ENCODE data around the gene BRINP1. TPM values are rescaled to one million over a fixed set of nuclear protein-coding genes. Genes with fewer than 3 reads are reported as not detected.

BRINP1 gene
- total and polyA plus RNA-seq, 2 of the 8 experiments (the other 6 are each of a cell fraction or from before 2014, with no cell fraction given): 19.5 to 20.5 TPM

GRCh38 chr9:119117409-119117808 lies 251.8 kb downstream of the BRINP1 start:
- H3K23ac ChIP-seq (ENCODE audit: insufficient read length): no peak overlapping the region
- no peaks in the 10 kb centered on the region for H3K79me2 ChIP-seq (ENCODE audit: control insufficient read depth in 1 of 2, insufficient read depth in 2 of 2, low read length in 2 of 2)
- no peak overlapping the region for H2BK5ac ChIP-seq (ENCODE audit: low read depth, low read length)
- no peak overlapping the region for H3K56ac ChIP-seq (replicated peaks; ENCODE audit: insufficient read length, low read depth, low read length)
- H2AFZ ChIP-seq (ENCODE audit: low read length): no peak overlapping the region
- H3K36me3 ChIP-seq (ENCODE audit: control insufficient read depth in 2 of 4, insufficient read depth in 4 of 4, low read length in 3 of 4): no peaks in the 10 kb centered on the region
- H2BK15ac ChIP-seq (ENCODE audit: low read length): no peak overlapping the region
- no peak overlapping the region for H3K18ac ChIP-seq (ENCODE audit: extremely low read depth, low read length)
- H4K5ac ChIP-seq (ENCODE audit: insufficient read length, low read depth, low read length): no peak overlapping the region
- TF ChIP-seq CTCF (IDR thresholded peaks at IDR 0.05; ENCODE audit: control extremely low read depth in 1 of 3, insufficient read depth in 1 of 3, low read depth in 1 of 3, low read length in 3 of 3) (no peak), GTF2F1 (IDR thresholded peaks at IDR 0.05; ENCODE audit: borderline replicate concordance, low read depth, low read length) (no peak), BRCA1 (IDR thresholded peaks at IDR 0.05; ENCODE audit: low read depth, low read length) (no peak), PHF8 (conservative IDR thresholded peaks at IDR 0.05; ENCODE audit: low read depth, low read length) (no peak), BACH1 (IDR thresholded peaks at IDR 0.05; ENCODE audit: low read length) (no peak)
- H4K91ac ChIP-seq (replicated peaks; ENCODE audit: insufficient read length, low read length): no peak overlapping the region
- H2BK120ac ChIP-seq (replicated peaks; ENCODE audit: low read depth, low read length): no peak overlapping the region
- no peak overlapping the region for H3K4me2 ChIP-seq (ENCODE audit: insufficient read depth in 1 of 2, low read depth in 2 of 2, low read length in 2 of 2)
- no peak overlapping the region for H4K8ac ChIP-seq (ENCODE audit: extremely low read depth, insufficient read depth, low read length)
- H2BK12ac ChIP-seq (ENCODE audit: low read depth, low read length): no peak overlapping the region
- no peaks in the 10 kb centered on the region for H4K20me1 ChIP-seq (replicated peaks in 1 of 2; ENCODE audit: control insufficient read depth in 1 of 2, insufficient read depth in 2 of 2, low read length in 2 of 2)
- H3K14ac ChIP-seq (ENCODE audit: insufficient read length): no peak overlapping the region
- no peak overlapping the region for H2BK20ac ChIP-seq (ENCODE audit: low read length)
- FAIRE-seq (no peak), DNase-seq (ENCODE audit: low read depth in 1 of 2, low spot score in 2 of 2) (no peak)
- no peaks in the 10 kb centered on the region for H3K23me2 ChIP-seq (ENCODE audit: low read depth, low read length)
- no peak overlapping the region for H3K4ac ChIP-seq (replicated peaks; ENCODE audit: insufficient read length, low read depth, low read length)
- H3K4me3 ChIP-seq (ENCODE audit: extremely low read depth in 1 of 4, insufficient read depth in 2 of 4, low read depth in 3 of 4, low read length in 4 of 4): no peak overlapping the region
- no peaks in the 10 kb centered on the region for H3K79me1 ChIP-seq (ENCODE audit: low read depth, low read length)
- peaks cover 0 to 3% (median 0%) of the 10 kb centered on the region in 4 experiments; a peak in 1 of 7 replicates for H3K4me1 ChIP-seq (replicated peaks in 1 of 4; ENCODE audit: control insufficient read depth in 3 of 4, insufficient read depth in 4 of 4, low read length in 3 of 4)
- ChIA-PET POLR2A (ENCODE audit: partially characterized antibody) (no interaction called here), CTCF (ENCODE audit: partially characterized antibody) (no interaction called here)
- no peak overlapping the region for H3K27ac ChIP-seq (ENCODE audit: low read depth, low read length)
- no peak overlapping the region for H3K9ac ChIP-seq (replicated peaks in 1 of 4; ENCODE audit: extremely low read depth in 1 of 4, low read depth in 3 of 4, low read length in 3 of 4)
- H3K27me3 ChIP-seq (replicated peaks in 1 of 4; ENCODE audit: control insufficient read depth in 3 of 4, extremely low read depth in 1 of 4, insufficient read depth in 3 of 4, low read length in 3 of 4): no peaks in the 10 kb centered on the region
- no peak overlapping the region for H2AK5ac ChIP-seq (ENCODE audit: low read depth, low read length)
- no peaks in the 10 kb centered on the region for H3K9me3 ChIP-seq (ENCODE audit: insufficient read depth in 2 of 2, low read depth in 1 of 2, low read length in 1 of 2)
